ENCODE measurements around the gene EPS8L2.

GRCh38 chr11:703506-703905, 2.5 kb upstream of the EPS8L2 start:
- TF ChIP-seq CTCF (conservative IDR thresholded peaks at IDR 0.05; ENCODE audit: low read depth, low read length): no peak
- no peak for TF ChIP-seq EZH2 (IDR thresholded peaks at IDR 0.05; ENCODE audit: borderline replicate concordance, low read depth, low read length, poor library complexity, severe bottlenecking)

All from A673 (cell line).